ENCODE measurements around the gene NUAK2. TPM values are rescaled to one million over a fixed set of nuclear protein-coding genes. Genes with fewer than 3 reads are reported as not detected.

NUAK2 gene
- total and polyA plus RNA-seq, 2 donors (not counting 3 experiments of a cell fraction or from before 2014, with no cell fraction given), result 1.8 to 2.5 TPM

DNA sequence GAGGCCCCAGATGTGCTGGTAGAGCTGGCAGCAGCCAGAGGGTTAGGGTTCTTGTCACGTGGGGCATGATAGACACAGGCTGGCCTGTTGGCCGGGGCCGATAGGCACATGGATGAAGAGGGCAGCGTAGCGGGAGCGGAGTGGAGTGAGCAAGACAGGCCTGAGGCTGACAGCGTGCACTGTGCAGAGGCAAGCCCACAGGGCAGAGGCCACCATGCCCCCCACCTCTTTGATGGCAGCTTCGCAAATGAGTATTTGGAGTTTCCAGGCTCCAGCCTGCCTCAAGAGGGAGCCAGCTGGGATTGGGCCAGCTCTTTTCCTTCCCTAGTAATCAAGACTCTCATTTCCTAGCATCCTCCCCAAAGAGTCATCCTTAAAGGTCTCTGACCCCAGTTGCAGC is 50.3 kb downstream of the NUAK2 start:
- no peak for TF ChIP-seq JUN (IDR thresholded peaks at IDR 0.05; ENCODE audit: borderline replicate concordance, insufficient read depth, insufficient read length, low read depth)
- TF ChIP-seq, protein P1, sequence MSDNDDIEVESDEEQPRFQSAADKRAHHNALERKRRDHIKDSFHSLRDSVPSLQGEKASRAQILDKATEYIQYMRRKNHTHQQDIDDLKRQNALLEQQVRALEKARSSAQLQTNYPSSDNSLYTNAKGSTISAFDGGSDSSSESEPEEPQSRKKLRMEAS (IDR thresholded peaks at IDR 0.05; ENCODE audit: insufficient read depth, insufficient read length), result no peak
- no peak for TF ChIP-seq GATA2 (IDR thresholded peaks at IDR 0.05; ENCODE audit: insufficient read depth, insufficient read length, low read depth, low read length)
- TF ChIP-seq EZH2 (IDR thresholded peaks at IDR 0.05; ENCODE audit: borderline replicate concordance, low read depth, low read length, severe bottlenecking), result no peak
- TF ChIP-seq, protein P2, sequence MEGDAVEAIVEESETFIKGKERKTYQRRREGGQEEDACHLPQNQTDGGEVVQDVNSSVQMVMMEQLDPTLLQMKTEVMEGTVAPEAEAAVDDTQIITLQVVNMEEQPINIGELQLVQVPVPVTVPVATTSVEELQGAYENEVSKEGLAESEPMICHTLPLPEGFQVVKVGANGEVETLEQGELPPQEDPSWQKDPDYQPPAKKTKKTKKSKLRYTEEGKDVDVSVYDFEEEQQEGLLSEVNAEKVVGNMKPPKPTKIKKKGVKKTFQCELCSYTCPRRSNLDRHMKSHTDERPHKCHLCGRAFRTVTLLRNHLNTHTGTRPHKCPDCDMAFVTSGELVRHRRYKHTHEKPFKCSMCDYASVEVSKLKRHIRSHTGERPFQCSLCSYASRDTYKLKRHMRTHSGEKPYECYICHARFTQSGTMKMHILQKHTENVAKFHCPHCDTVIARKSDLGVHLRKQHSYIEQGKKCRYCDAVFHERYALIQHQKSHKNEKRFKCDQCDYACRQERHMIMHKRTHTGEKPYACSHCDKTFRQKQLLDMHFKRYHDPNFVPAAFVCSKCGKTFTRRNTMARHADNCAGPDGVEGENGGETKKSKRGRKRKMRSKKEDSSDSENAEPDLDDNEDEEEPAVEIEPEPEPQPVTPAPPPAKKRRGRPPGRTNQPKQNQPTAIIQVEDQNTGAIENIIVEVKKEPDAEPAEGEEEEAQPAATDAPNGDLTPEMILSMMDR (IDR thresholded peaks at IDR 0.05; ENCODE audit: extremely low read depth in 1 of 2, insufficient read depth in 1 of 2, low read depth in 1 of 2, low read length in 2 of 2), result peak in 1 of 2 donors; percentile 38
- no peak for TF ChIP-seq POLR2A (IDR thresholded peaks at IDR 0.05; ENCODE audit: low read depth, low read length)
- no peak overlapping the region for H3K4me2 ChIP-seq (ENCODE audit: insufficient read depth, low read length)
- H3K4me1 ChIP-seq (ENCODE audit: control insufficient read depth, extremely low read depth, insufficient read depth, low read length), result peaks cover 29% of the 10 kb centered on the region
- DNase-seq (ENCODE audit: low read depth, low spot score) (peak; percentile 24), FAIRE-seq (peak; percentile 70)
- no peaks in the 10 kb centered on the region for H3K27me3 ChIP-seq (ENCODE audit: control insufficient read depth in 2 of 2, insufficient read depth in 2 of 2, low read length in 2 of 2)
- H3K79me2 ChIP-seq (ENCODE audit: control insufficient read depth, insufficient read depth, low read length), result no peaks in the 10 kb centered on the region
- ChIA-PET CTCF (interaction anchor here (0.5 to 17.5 kb wide), 21 partner anchors 9 to 464 kb away, joined by 3 to 1536 read pairs (median 7); partner anchors contain the start of gene NUAK2), POLR2A (no interaction called here)
- no peaks in the 10 kb centered on the region for H3K36me3 ChIP-seq (ENCODE audit: control insufficient read depth in 2 of 2, extremely low read depth in 1 of 2, insufficient read depth in 2 of 2, low read length in 2 of 2)
- no peaks in the 10 kb centered on the region for H3K9me1 ChIP-seq (replicated peaks; ENCODE audit: control insufficient read depth, extremely low read depth, insufficient read depth, low read length)
- no peaks in the 10 kb centered on the region for H3K9me3 ChIP-seq (replicated peaks; ENCODE audit: control insufficient read depth, insufficient read depth, low read length)
- intact Hi-C loops (cut with micrococcal nuclease) (no loop called here), dilution Hi-C loops (cut with MboI; ENCODE audit: extremely low pct_ligation_motif_present, low sequenced_read_pairs) (no loop called here)
- H3K4me3 ChIP-seq (replicated peaks in 1 of 3; ENCODE audit: insufficient read depth in 1 of 3, low read depth in 1 of 3, low read length in 3 of 3), result no peak overlapping the region
- H3K27ac ChIP-seq (ENCODE audit: insufficient read depth, low read depth, low read length), result peak overlapping the region; percentile 46
- no peak overlapping the region for H3K9ac ChIP-seq (replicated peaks; ENCODE audit: extremely low read depth, insufficient read depth, low read length)
- no peaks in the 10 kb centered on the region for H4K20me1 ChIP-seq (replicated peaks; ENCODE audit: control insufficient read depth, extremely low read depth, insufficient read depth, low read length)
- BruUV-seq (replicated peaks), result no TSS peak
- no peak overlapping the region for H2AFZ ChIP-seq (ENCODE audit: low read depth, low read length)
